HepG2 (cell line): Measurements from ENCODE around the gene BSND. TPM values are rescaled to one million over a fixed set of nuclear protein-coding genes. Genes with fewer than 3 reads are reported as not detected.

ENCODE experiments used
- ATF7-NPFF ChIP-seq: sonication (generic); formaldehyde crosslinking; IDR thresholded peaks from 2 replicates; pipeline ENCODE4 v1.8.1; 2023; ENCODE audit warnings: mild to moderate bottlenecking, low read depth, missing genetic modification reagents, moderate library complexity
- ESRRA ChIP-seq: sonication (generic); formaldehyde crosslinking; IDR thresholded peaks from 2 replicates; pipeline ENCODE4 v1.5.1; 2020; ENCODE audit warnings: mild to moderate bottlenecking, low read depth, missing genetic modification reagents
- FOXA1 ChIP-seq, 2 experiments: fragments of 450-650 bp in 1 of 2; sonication (generic) in 1 of 2; formaldehyde crosslinking in 1 of 2; IDR thresholded peaks; 2 replicates each; pipeline versions ENCODE4 v1.4.0 to v1.6.1; 2016 to 2020; ENCODE audit warnings: missing genetic modification reagents in 1 of 2
- FOXO1 ChIP-seq: sonication (generic); formaldehyde crosslinking; IDR thresholded peaks from 2 replicates; pipeline ENCODE4 v1.4.0; 2020; ENCODE audit warnings: missing genetic modification reagents
- KLF15 ChIP-seq: sonication (generic); formaldehyde crosslinking; IDR thresholded peaks from 2 replicates; pipeline ENCODE4 v1.8.1; 2023; ENCODE audit warnings: borderline replicate concordance, mild to moderate bottlenecking, inconsistent platforms, missing genetic modification reagents, mixed read lengths
- NBN ChIP-seq: fragments of 450-650 bp; conservative IDR thresholded peaks from 2 replicates; pipeline ENCODE4 v1.6.1; 2017
- NONO ChIP-seq, 2 experiments: fragments of 450-650 bp in 1 of 2; sonication (generic) in 1 of 2; formaldehyde crosslinking in 1 of 2; IDR thresholded peaks in 1 of 2; conservative IDR thresholded peaks in 1 of 2; 2 replicates each; pipeline versions ENCODE4 v1.6.1 to v1.8.0; 2017 to 2022; ENCODE audit warnings: mild to moderate bottlenecking in 1 of 2, missing genetic modification reagents in 1 of 2, moderate library complexity in 1 of 2
- SALL1 ChIP-seq: sonication (generic); formaldehyde crosslinking; IDR thresholded peaks from 2 replicates; pipeline ENCODE4 v1.8.0; 2022; ENCODE audit warnings: mild to moderate bottlenecking, missing genetic modification reagents
- SNAPC5 ChIP-seq: sonication (generic); formaldehyde crosslinking; IDR thresholded peaks from 2 replicates; pipeline ENCODE4 v1.8.1; 2023; ENCODE audit warnings: mild to moderate bottlenecking, missing genetic modification reagents, borderline replicate concordance
- SP1 ChIP-seq, 2 experiments: fragments of 450-650 bp in 1 of 2; sonication (generic) in 1 of 2; formaldehyde crosslinking in 1 of 2; IDR thresholded peaks; 2 replicates each; pipeline versions ENCODE4 v1.4.0 to v1.6.1; 2016 to 2020; ENCODE audit warnings: missing genetic modification reagents in 1 of 2
- ZNF101 ChIP-seq: sonication (generic); formaldehyde crosslinking; IDR thresholded peaks from 2 replicates; pipeline ENCODE4 v1.4.0; 2020; ENCODE audit warnings: mild to moderate bottlenecking, low read depth, missing genetic modification reagents, borderline replicate concordance
- ZNF263 ChIP-seq: sonication (generic); formaldehyde crosslinking; IDR thresholded peaks from 2 replicates; pipeline ENCODE4 v1.4.0; 2020; ENCODE audit warnings: missing genetic modification reagents
- ZNF335 ChIP-seq: sonication (generic); formaldehyde crosslinking; IDR thresholded peaks from 2 replicates; pipeline ENCODE4 v1.4.0; 2020; ENCODE audit warnings: missing genetic modification reagents
- ZNF34 ChIP-seq: sonication (generic); formaldehyde crosslinking; IDR thresholded peaks from 2 replicates; pipeline ENCODE4 v1.4.0; 2020; ENCODE audit warnings: mild to moderate bottlenecking, missing genetic modification reagents, borderline replicate concordance
- ZNF510 ChIP-seq: sonication (generic); formaldehyde crosslinking; IDR thresholded peaks from 2 replicates; pipeline ENCODE4 v1.4.0; 2020; ENCODE audit warnings: low read depth, mild to moderate bottlenecking, missing genetic modification reagents
- ZNF674 ChIP-seq: sonication (generic); formaldehyde crosslinking; IDR thresholded peaks from 2 replicates; pipeline ENCODE4 v1.5.0; 2020; ENCODE audit warnings: low read depth, mild to moderate bottlenecking, missing genetic modification reagents
- ZNF772 ChIP-seq: sonication (generic); formaldehyde crosslinking; IDR thresholded peaks from 2 replicates; pipeline ENCODE4 v1.5.0; 2020; ENCODE audit warnings: mild to moderate bottlenecking, missing genetic modification reagents
- ZNF792 ChIP-seq: IDR thresholded peaks from 2 replicates; pipeline ENCODE4 v1.6.1; 2016
- ZNF800 ChIP-seq: sonication (generic); formaldehyde crosslinking; IDR thresholded peaks from 2 replicates; pipeline ENCODE4 v1.4.0; 2020; ENCODE audit warnings: missing genetic modification reagents
- ZSCAN31 ChIP-seq: sonication (generic); formaldehyde crosslinking; IDR thresholded peaks from 2 replicates; pipeline ENCODE4 v1.5.0; 2020; ENCODE audit warnings: low read depth, mild to moderate bottlenecking, missing genetic modification reagents
- polyA plus RNA-seq, 8 experiments: library from polyadenylated mRNA; depleted of rRNA in 3 of 8; stranded (reverse) in 7 of 8; unstranded in 1 of 8; fragments of >200 nt; fragmentation: Illumina TruSeq in 4 of 8; extraction: Trizol in 4 of 8; gene quantifications; 2 replicates each; pipeline versions ENCODE4 v1.2.1 to v1.2.3, GENCODE V29; 2011 to 2016; ENCODE audit warnings: low read depth in 4 of 8, missing spikeins in 1 of 8, mixed read lengths in 1 of 8; ENCODE audit not compliant: insufficient read depth in 1 of 8
- total RNA-seq, 5 experiments: library from RNA; depleted of rRNA; stranded (reverse); fragments of >200 nt; fragmentation: Illumina TruSeq; extraction: Trizol; gene quantifications; 2 replicates each; pipeline ENCODE4 v1.2.3, GENCODE V29; 2016; ENCODE audit warnings: low read depth in 1 of 5
- TF ChIP-seq, protein P1 (sequence below): sonication (generic); formaldehyde crosslinking; IDR thresholded peaks from 2 replicates; pipeline ENCODE4 v1.4.0; 2020; ENCODE audit warnings: missing genetic modification reagents, borderline replicate concordance
- TF ChIP-seq, protein P2 (sequence below): sonication (generic); formaldehyde crosslinking; IDR thresholded peaks from 2 replicates; pipeline ENCODE4 v1.4.0; 2020; ENCODE audit warnings: missing genetic modification reagents

The BSND gene
- total and polyA plus RNA-seq, 2 of the 13 experiments (the other 11 are each of a cell fraction or from before 2014, with no cell fraction given): not detected

DNA sequence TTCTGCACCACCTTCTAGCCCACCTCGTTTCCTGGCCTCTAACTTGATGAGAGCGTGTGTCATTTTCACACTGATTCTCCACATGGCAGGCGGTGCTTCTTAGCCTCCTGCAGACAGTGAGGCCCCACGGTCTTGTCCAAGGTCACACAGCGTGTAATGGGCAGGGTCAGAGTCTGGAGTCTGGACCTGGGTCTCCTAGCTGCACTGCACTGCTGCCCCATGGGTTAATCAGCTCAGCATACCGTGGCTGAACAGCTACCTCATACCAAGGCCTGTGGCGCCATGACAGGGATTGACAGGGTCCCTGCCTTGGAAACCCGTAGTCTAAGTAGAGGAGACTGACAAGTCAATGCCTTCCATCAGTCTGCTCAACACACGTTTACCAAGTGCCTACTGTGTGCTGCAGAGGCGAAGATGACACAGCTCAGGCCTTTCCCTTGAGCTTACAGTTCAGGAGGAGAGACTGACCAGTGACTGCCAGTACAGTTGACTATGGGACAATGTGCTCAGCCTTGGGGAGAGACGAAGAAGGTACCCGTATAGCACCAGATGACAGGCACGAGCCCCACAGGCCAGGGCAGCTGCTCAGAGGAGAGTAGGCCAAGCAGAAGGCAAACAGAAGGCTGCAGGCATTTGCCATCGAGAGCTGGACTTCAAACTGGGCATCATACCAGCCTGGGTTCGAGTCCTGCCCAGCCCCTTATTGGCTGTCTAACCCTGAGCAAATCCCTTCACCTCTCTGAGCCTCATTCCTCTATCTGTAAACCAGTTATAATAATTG lies 46.1 kb downstream of the BSND start (continued):
- TF ChIP-seq SNAPC5 (CRISPR knock-in tag): no peak
- TF ChIP-seq ZNF772 (CRISPR knock-in tag): peak; percentile 53; the same call in 1 of the 2 replicates
- TF ChIP-seq ESRRA (CRISPR knock-in tag): peak; percentile 93
- no peak for TF ChIP-seq SP1 (IDR thresholded peaks at IDR 0.05)
- TF ChIP-seq SP1 (CRISPR knock-in tag; IDR thresholded peaks at IDR 0.05): no peak
- no peak for TF ChIP-seq ZNF335 (CRISPR knock-in tag)
- 0 out of 2 replicates have a peak, but pooled peaks have one; percentile 20 for TF ChIP-seq ZNF263
- TF ChIP-seq ATF7-NPFF (CRISPR knock-in tag): no peak
- TF ChIP-seq, protein P1, sequence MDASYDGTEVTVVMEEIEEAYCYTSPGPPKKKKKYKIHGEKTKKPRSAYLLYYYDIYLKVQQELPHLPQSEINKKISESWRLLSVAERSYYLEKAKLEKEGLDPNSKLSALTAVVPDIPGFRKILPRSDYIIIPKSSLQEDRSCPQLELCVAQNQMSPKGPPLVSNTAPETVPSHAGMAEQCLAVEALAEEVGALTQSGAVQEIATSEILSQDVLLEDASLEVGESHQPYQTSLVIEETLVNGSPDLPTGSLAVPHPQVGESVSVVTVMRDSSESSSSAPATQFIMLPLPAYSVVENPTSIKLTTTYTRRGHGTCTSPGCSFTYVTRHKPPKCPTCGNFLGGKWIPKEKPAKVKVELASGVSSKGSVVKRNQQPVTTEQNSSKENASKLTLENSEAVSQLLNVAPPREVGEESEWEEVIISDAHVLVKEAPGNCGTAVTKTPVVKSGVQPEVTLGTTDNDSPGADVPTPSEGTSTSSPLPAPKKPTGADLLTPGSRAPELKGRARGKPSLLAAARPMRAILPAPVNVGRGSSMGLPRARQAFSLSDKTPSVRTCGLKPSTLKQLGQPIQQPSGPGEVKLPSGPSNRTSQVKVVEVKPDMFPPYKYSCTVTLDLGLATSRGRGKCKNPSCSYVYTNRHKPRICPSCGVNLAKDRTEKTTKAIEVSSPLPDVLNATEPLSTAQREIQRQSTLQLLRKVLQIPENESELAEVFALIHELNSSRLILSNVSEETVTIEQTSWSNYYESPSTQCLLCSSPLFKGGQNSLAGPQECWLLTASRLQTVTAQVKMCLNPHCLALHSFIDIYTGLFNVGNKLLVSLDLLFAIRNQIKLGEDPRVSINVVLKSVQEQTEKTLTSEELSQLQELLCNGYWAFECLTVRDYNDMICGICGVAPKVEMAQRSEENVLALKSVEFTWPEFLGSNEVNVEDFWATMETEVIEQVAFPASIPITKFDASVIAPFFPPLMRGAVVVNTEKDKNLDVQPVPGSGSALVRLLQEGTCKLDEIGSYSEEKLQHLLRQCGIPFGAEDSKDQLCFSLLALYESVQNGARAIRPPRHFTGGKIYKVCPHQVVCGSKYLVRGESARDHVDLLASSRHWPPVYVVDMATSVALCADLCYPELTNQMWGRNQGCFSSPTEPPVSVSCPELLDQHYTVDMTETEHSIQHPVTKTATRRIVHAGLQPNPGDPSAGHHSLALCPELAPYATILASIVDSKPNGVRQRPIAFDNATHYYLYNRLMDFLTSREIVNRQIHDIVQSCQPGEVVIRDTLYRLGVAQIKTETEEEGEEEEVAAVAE: no peak
- TF ChIP-seq KLF15 (CRISPR knock-in tag): no peak
- TF ChIP-seq ZSCAN31 (CRISPR knock-in tag): 0 out of 2 replicates have a peak, but pooled peaks have one; percentile 51
- TF ChIP-seq NBN: no peak
- no peak for TF ChIP-seq ZNF674 (CRISPR knock-in tag)
- TF ChIP-seq ZNF800: no peak
- peak; percentile 70; the same call in 1 of the 2 replicates for TF ChIP-seq SALL1
- TF ChIP-seq ZNF101 (CRISPR knock-in tag): no peak
- TF ChIP-seq ZNF510: no peak
- TF ChIP-seq, protein P2, sequence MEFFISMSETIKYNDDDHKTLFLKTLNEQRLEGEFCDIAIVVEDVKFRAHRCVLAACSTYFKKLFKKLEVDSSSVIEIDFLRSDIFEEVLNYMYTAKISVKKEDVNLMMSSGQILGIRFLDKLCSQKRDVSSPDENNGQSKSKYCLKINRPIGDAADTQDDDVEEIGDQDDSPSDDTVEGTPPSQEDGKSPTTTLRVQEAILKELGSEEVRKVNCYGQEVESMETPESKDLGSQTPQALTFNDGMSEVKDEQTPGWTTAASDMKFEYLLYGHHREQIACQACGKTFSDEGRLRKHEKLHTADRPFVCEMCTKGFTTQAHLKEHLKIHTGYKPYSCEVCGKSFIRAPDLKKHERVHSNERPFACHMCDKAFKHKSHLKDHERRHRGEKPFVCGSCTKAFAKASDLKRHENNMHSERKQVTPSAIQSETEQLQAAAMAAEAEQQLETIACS (CRISPR knock-in tag): no peak
- 0 out of 2 replicates have a peak, but pooled peaks have one; percentile 24 for TF ChIP-seq ZNF792 (CRISPR knock-in tag)
- TF ChIP-seq ZNF34 (CRISPR knock-in tag): no peak
- no peak for TF ChIP-seq FOXA1 (IDR thresholded peaks at IDR 0.05)
- no peak for TF ChIP-seq FOXA1 (CRISPR knock-in tag; IDR thresholded peaks at IDR 0.05)
- no peak for TF ChIP-seq FOXO1
- no peak for TF ChIP-seq NONO (IDR thresholded peaks at IDR 0.05)
- TF ChIP-seq NONO (CRISPR knock-in tag; conservative IDR thresholded peaks at IDR 0.05): peak; percentile 52
